GM10266 (cell line): ENCODE data around the gene AP1G2.
"Not testable (repeated sequence)": the region's sequence is repeated elsewhere in the genome, so short reads cannot be mapped to it uniquely, and the experiment has no call there.

Experiments
- DNase-seq: peaks from one replicate; pipeline ENCODE4 v3.0.0; 2012; ENCODE audit errors: extremely low spot score
- TF ChIP-seq, protein P1 (sequence below): IDR thresholded peaks from 2 replicates; pipeline ENCODE4 v1.5.1; 2012; ENCODE audit warnings: mild to moderate bottlenecking, low read depth; ENCODE audit not compliant: control insufficient read depth, insufficient read depth; ENCODE audit errors: missing control alignments

Gene AP1G2

DNA sequence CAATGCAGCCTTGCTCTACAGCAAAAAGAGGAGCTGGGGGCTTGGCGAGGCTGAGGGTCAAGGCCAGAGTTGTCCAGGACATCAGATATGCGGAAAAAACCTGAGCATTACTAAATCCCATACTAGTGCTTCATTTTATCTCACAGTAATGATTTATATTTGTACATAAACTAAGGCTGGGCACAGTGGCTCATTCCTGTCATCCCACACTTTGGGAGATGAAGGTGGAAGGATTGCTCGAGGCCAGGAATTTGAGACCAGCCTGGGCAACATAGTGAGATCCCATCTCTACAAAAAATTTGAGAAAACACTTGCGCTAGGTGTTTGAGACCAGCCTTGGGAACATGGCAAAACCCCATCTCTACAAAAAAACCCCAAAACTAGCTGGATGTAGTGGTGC, 22.6 kb upstream of the AP1G2 start:
- TF ChIP-seq, protein P1, sequence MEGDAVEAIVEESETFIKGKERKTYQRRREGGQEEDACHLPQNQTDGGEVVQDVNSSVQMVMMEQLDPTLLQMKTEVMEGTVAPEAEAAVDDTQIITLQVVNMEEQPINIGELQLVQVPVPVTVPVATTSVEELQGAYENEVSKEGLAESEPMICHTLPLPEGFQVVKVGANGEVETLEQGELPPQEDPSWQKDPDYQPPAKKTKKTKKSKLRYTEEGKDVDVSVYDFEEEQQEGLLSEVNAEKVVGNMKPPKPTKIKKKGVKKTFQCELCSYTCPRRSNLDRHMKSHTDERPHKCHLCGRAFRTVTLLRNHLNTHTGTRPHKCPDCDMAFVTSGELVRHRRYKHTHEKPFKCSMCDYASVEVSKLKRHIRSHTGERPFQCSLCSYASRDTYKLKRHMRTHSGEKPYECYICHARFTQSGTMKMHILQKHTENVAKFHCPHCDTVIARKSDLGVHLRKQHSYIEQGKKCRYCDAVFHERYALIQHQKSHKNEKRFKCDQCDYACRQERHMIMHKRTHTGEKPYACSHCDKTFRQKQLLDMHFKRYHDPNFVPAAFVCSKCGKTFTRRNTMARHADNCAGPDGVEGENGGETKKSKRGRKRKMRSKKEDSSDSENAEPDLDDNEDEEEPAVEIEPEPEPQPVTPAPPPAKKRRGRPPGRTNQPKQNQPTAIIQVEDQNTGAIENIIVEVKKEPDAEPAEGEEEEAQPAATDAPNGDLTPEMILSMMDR: no peak

DNA sequence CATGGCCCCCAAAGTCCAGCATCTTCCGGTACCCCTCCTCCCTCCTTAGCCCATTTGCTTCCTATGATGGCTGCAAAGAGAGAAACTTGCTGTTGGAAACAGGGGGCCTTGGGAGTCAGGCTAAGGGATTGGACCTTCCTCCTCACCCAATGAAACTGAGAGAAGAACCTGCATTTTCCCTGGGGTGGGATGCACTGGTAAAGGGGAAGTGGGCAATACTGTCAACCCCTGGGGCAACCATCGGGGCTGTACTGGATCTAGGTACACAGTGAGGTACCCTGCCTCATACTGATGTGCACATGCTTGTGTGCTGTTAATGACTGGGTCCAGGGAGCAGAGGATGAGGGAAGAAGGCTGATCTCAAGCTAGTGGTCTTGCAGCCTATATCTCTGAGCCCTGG, 22.0 kb upstream of the AP1G2 start:
- no peak for DNase-seq
- TF ChIP-seq, protein P1: no peak

More for the DNA sequence above, 22.6 kb upstream of the AP1G2 start:
- DNase-seq: no peak

DNA sequence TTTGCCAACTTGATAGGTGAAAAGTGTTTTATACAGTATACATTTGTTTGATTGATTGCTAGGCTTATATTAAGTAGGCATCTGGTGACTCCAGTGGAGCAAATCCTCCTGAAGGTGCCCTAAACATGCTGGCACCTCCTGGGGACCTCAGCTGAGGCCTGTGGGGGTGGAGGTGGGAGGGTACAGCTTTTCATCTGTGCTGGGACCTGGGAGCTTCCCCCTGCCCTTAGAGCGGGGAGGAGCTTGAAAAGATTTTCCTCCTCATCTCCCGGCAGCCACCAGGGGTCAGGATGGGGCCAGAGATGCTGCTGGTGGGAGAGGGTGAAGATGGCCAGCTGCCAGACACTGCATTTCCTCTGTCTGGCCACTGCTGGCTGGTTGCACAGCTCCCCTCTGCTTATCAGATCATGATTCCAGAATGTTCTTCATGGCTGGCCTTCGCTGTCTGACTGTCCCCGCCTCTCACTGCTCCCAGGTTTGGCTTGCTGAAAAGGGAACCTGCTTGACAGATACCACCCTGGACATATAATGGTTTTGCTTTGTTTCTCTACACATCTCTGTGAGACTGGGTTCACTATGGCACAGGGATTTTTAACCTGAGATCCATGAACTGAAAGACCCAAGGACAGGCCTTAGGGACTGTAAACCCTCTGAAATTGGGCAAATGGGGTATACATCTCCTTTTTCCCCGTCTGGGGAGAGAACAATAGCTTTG, 21.4 kb upstream of the AP1G2 start:
- TF ChIP-seq, protein P1: peak; percentile 92
- DNase-seq: peak; percentile 94

DNA sequence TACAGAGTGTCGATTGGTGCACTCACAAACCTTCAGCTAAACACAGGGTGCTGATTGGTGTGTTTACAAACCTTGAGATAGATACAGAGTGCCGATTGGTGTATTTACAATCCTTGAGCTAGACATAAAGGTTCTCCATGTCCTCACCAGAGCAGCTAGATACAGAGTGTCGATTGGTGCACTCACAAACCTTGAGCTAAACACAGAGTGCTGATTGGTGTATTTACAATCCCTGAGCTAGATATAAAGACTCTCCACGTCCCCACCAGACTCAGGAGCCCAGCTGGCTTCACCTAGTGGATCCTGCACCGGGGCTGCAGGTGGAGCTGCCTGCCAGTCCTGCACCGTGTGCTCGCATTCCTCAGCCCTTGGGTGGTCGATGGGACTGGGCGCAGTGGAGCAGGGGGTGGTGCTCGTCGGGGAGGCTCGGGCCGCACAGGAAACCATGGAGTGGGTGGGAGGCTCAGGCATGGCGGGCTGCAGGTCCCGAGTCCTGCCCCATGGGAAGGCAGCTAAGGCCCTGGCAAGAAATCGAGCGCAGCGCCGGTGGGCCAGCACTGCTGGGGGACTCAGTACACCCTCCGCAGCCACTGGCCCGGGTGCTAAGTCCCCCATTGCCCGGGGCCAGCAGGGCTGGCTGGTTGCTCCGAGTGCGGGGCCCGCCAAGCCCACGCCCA, 17.1 kb upstream of the AP1G2 start:
- DNase-seq: not testable (repeated sequence)

DNA sequence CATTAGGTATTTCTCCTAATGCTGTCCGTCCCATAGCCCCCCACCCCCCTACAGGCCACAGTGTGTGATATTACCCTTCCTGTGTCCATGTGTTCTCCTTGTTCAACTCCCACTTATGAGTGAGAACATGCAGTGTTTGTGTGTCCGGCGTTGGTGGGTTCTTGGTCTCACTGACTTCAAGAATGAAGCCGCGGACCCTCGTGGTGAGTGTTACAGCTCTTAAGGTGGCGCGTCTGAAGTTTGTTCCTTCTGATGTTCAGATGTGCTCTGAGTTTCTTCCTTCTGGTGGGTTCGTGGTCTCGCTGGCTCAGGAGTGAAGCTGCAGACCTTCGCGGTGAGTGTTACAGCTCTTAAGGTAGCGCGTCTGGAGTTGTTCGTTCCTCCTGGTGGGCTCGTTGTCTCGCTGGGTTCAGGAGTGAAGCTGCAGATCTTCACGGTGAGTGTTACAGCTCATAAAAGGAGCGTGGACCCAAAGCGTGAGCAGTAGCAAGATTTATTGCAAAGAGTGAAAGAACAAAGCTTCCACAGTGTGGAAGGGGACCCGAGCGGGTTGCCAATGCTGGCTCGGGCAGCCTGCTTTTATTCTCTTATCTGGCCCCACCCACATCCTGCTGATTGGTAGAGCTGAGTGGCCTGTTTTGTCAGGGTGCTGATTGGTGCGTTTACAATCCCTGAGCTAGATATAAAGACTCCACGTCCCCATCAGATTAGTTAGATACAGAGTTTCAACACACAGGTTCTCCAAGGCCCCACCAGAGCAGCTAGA, 16.4 kb upstream of the AP1G2 start:
- not testable (repeated sequence) for DNase-seq

DNA sequence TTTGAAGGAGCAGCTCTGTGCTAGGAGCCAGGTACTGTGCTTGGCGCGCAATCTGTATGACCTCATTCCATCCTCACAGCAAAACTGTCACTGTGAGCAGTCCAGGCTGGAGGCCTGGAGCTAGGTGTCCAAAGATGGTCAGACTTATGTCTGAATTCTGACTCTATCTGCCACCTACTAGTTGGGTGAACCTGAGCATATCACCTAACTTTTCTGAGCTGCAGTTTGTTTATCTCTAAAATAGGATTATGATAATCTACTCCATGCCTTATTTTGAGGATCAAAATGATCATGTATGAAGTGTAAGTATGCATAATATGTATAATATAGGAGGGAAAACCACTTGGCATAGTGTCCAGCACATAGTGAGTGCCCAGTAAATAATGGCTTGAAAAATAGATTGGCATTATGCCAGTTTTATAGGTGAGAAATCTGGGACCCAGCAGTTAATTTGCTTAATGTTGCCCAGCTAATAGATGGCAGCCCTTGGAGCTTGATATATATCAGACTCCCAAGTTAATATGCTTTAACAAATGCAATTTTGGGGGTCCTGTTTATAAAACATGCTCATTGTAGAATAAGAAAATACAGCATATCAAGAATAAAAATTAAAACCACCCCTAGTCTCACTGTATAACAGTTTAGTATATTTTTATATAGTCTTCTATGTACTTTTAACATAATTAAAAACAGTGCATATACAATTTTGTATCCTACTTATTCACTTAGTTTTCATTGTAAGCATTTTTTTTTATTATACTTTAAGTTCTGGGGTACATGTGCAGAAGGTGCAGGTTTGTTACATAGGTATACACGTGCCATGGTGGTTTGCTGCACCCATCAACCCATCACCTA, 15.5 kb upstream of the AP1G2 start:
- DNase-seq: no peak
- TF ChIP-seq, protein P1: no peak

DNA sequence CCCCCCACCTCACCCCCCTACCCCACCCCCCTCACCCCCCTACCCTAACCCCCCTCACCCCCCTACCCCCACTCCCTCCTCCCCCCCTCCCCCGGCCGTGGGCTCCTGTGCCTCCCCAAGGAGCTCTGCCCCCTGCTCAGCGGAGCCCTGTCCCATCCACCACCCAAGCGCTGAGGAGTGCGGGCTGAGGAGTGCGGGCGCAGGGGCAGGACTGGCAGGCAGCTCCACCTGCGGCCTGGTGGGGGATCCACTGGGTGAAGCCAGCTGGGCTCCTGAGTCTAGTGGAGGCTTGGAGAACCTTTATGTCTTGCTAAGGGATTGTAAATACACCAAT, 13.3 kb upstream of the AP1G2 start:
- TF ChIP-seq, protein P1: no peak
- DNase-seq: no peak
